ENCODE measurements around the gene KCNIP2. TPM values are rescaled to one million over a fixed set of nuclear protein-coding genes. Genes with fewer than 3 reads are reported as not detected.

The KCNIP2 gene
- total RNA-seq, 4 donors from 2014 or later: 0.32 to 1.7 (median 0.54) TPM

GRCh38 chr10:101827919-101828600 is 15.5 kb downstream of the KCNIP2 start:
- H3K4me1 ChIP-seq: peaks cover 7 to 32% (median 29%) of the 10 kb centered on the region in 4 donors
- no peaks in the 10 kb centered on the region for H3K9me3 ChIP-seq
- H3K27me3 ChIP-seq: no peaks in the 10 kb centered on the region
- H3K36me3 ChIP-seq: peaks cover 0 to 36% (median 14%) of the 10 kb centered on the region in 4 donors
- H3K4me3 ChIP-seq: no peak overlapping the region
- TF ChIP-seq CTCF (IDR thresholded peaks at IDR 0.05) (no peak), EP300 (IDR thresholded peaks at IDR 0.05) (no peak), POLR2AphosphoS5 (IDR thresholded peaks at IDR 0.05) (no peak), POLR2A (IDR thresholded peaks at IDR 0.05; ENCODE audit: low read depth) (no peak)
- H3K27ac ChIP-seq (replicated peaks in 1 of 4): no peak overlapping the region
- DNase-seq (ENCODE audit: extremely low spot score): no peak
- intact Hi-C loops (cut with DNase I): no loop called here
- 96% methylated on average over 10 of the region's 10 CpGs for WGBS

DNA sequence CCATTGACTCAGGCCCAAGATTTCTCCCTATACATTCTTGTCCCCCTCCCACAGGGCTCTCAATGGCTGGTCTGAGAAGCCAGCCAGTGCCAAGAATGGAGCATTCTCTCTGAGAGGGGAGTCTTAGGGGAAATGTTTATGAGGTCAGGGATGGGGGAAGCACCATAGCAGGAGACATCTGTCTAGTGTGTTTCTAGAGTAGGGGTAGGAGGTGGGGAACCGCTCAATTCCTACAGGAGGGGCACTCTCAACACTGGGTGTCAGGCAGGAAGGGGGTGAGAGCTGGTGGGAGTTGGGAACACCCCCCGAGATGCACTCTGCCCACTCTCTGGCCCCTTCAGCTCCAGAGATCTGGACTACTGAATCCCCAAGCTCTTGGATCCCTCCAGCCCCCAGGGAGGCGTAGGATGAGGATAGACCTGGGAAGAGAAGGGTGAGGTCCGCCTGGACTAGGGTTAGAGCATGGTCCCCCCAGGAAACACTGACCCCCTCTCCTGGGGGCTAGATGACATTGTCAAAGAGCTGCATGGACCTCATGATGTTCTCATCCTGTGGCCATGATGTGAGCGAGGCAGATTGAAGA is 16.7 kb downstream of the KCNIP2 start:
- intact Hi-C loops (cut with DNase I): no loop called here
- WGBS: 86% methylated on average over 2 of the region's 5 CpGs
- no peaks in the 10 kb centered on the region for H3K9me3 ChIP-seq
- DNase-seq (ENCODE audit: extremely low spot score): no peak
- H3K27ac ChIP-seq (replicated peaks in 1 of 4): no peak overlapping the region
- no peaks in the 10 kb centered on the region for H3K27me3 ChIP-seq
- peaks cover 0 to 36% (median 14%) of the 10 kb centered on the region in 4 donors for H3K36me3 ChIP-seq
- H3K4me1 ChIP-seq: peaks cover 7 to 31% (median 29%) of the 10 kb centered on the region in 4 donors
- TF ChIP-seq CTCF (IDR thresholded peaks at IDR 0.05) (no peak), POLR2AphosphoS5 (IDR thresholded peaks at IDR 0.05) (no peak), EP300 (IDR thresholded peaks at IDR 0.05) (no peak), POLR2A (IDR thresholded peaks at IDR 0.05; ENCODE audit: low read depth) (no peak)
- no peak overlapping the region for H3K4me3 ChIP-seq

GRCh38 chr10:101824736-101825135 is 18.9 kb downstream of the KCNIP2 start:
- H3K4me1 ChIP-seq: peaks cover under 1 to 17% (median 15%) of the 10 kb centered on the region in 4 donors
- H3K9me3 ChIP-seq: no peaks in the 10 kb centered on the region
- DNase-seq (ENCODE audit: extremely low spot score): no peak
- intact Hi-C loops (cut with DNase I): no loop called here
- peaks cover 0 to 36% (median 14%) of the 10 kb centered on the region in 4 donors for H3K36me3 ChIP-seq
- 95% methylated on average over 2 of the region's 2 CpGs for WGBS
- no peak overlapping the region for H3K27ac ChIP-seq (replicated peaks in 1 of 4)
- no peaks in the 10 kb centered on the region for H3K27me3 ChIP-seq
- TF ChIP-seq POLR2A (IDR thresholded peaks at IDR 0.05; ENCODE audit: low read depth) (no peak), POLR2AphosphoS5 (IDR thresholded peaks at IDR 0.05) (no peak), CTCF (IDR thresholded peaks at IDR 0.05) (no peak), EP300 (IDR thresholded peaks at IDR 0.05) (no peak)
- no peak overlapping the region for H3K4me3 ChIP-seq

GRCh38 chr10:101818872-101819633 is 24.5 kb downstream of the KCNIP2 start:
- intact Hi-C loops (cut with DNase I): loop anchor here (5.0 kb wide), 2 partner anchors 37 to 333 kb away; partner anchors contain the start of genes NOLC1 and NPM3
- peak overlapping the region; percentile 73 to 99 (median 94) for H3K4me3 ChIP-seq
- no peaks in the 10 kb centered on the region for H3K27me3 ChIP-seq
- H3K9me3 ChIP-seq: no peaks in the 10 kb centered on the region
- TF ChIP-seq EP300 (IDR thresholded peaks at IDR 0.05) (no peak), POLR2AphosphoS5 (IDR thresholded peaks at IDR 0.05) (no peak), CTCF (IDR thresholded peaks at IDR 0.05) (no peak), POLR2A (IDR thresholded peaks at IDR 0.05; ENCODE audit: low read depth) (no peak)
- no peaks in the 10 kb centered on the region for H3K36me3 ChIP-seq
- peak overlapping the region; percentile 88 to 98 (median 96) for H3K27ac ChIP-seq (replicated peaks in 1 of 4)
- WGBS: 13% methylated on average over 14 of the region's 14 CpGs
- DNase-seq (ENCODE audit: extremely low spot score): no peak
- peaks cover 25 to 38% (median 33%) of the 10 kb centered on the region in 4 donors for H3K4me1 ChIP-seq

Measured in esophagus muscularis mucosa (tissue), 4 donors.